Rectal smooth muscle tissue (tissue), 1 donor: ENCODE results near the gene RNF41.
"Not testable (repeated sequence)": the region's sequence is repeated elsewhere in the genome, so short reads cannot be mapped to it uniquely, and the experiment has no call there.

Experiments used
- H3K27ac ChIP-seq: one replicate; pipeline ENCODE4 v1.7.0; 2013; ENCODE audit warnings: low read depth, low read length, inconsistent platforms
- H3K27me3 ChIP-seq: one replicate; pipeline ENCODE4 v1.7.0; 2013; ENCODE audit warnings: low read length; ENCODE audit not compliant: control insufficient read depth, insufficient read depth
- H3K36me3 ChIP-seq: one replicate; pipeline ENCODE4 v1.7.0; 2013; ENCODE audit warnings: low read length; ENCODE audit not compliant: control insufficient read depth, insufficient read depth
- H3K4me1 ChIP-seq: one replicate; pipeline ENCODE4 v1.7.0; 2013; ENCODE audit warnings: low read length; ENCODE audit not compliant: control insufficient read depth, insufficient read depth
- H3K4me3 ChIP-seq: one replicate; pipeline ENCODE4 v1.7.0; 2013; ENCODE audit warnings: low read length
- H3K9ac ChIP-seq: one replicate; pipeline ENCODE4 v1.7.0; 2013; ENCODE audit warnings: low read length

Gene RNF41

GRCh38 chr12:56198836-56199235, 22.9 kb downstream of the RNF41 start:
- Histone ChIP-seq H3K27me3 (no peaks in the 10 kb centered on the region), H3K4me1 (no peaks in the 10 kb centered on the region), H3K9ac (no peak overlapping the region)

GRCh38 chr12:56197921-56198635, 23.6 kb downstream of the RNF41 start:
- Histone ChIP-seq H3K27me3 (no peaks in the 10 kb centered on the region), H3K9ac (no peak overlapping the region), H3K4me1 (no peaks in the 10 kb centered on the region), H3K27ac (no peak overlapping the region), H3K36me3 (no peaks in the 10 kb centered on the region), H3K4me3 (no peak overlapping the region)

More at GRCh38 chr12:56198836-56199235, 22.9 kb downstream of the RNF41 start:
- Histone ChIP-seq H3K36me3 (no peaks in the 10 kb centered on the region), H3K4me3 (no peak overlapping the region), H3K27ac (no peak overlapping the region)

- H3K27ac ChIP-seq, H3K4me1 ChIP-seq, H3K36me3 ChIP-seq, H3K27me3 ChIP-seq, H3K9ac ChIP-seq, H3K4me3 ChIP-seq: not testable (repeated sequence)
Measured at GRCh38 chr12:56196818-56197550, 24.7 kb downstream of the RNF41 start.

DNA sequence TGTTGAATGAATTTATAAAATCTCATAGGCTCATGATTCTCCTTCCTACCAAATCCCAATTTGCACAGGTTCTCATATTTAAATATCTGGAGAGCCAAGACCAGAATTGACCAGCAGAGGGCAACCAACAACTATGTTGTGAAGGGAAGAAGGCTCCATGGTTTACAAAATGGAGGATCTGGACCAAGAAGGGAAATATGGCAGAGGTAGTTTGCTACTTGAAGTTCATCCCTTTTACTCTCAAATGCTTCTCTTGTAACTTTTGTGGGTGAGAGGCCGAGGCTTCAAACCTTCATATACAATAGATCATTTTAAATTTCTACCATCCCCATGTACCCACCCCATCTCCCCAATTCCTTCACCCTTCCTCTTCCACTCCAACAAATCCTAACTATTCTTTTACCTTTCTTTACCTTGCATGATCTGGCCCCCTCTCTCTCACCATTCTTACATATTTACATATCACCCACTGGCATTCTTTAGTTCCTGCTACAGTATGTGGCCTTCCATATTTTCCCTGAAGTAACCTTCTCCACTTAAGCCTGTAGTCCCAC, 28.6 kb downstream of the RNF41 start:
- H3K27ac ChIP-seq = no peak overlapping the region
- no peak overlapping the region for H3K4me3 ChIP-seq

DNA sequence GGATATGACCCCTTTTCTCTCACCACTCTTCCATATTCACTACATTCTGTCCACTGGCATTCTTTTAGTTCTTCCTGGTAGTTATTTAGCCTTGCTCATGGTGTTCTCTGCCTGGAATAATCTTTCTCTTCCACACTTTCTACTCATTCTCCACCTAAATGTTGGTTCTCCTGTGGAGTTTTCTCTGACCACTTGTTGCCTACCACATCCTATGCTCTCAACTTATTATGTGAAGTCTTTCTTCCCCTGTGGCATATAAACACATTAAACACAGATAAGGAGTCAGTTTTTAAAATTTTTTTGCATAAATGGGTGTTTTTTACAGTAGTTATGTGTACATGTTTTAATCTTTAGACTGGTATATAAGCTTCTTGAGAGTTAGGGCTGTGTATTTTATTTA, 29.1 kb downstream of the RNF41 start:
- Histone ChIP-seq H3K9ac (no peak overlapping the region), H3K27me3 (no peaks in the 10 kb centered on the region), H3K4me3 (no peak overlapping the region), H3K4me1 (peaks cover 8% of the 10 kb centered on the region), H3K36me3 (no peaks in the 10 kb centered on the region), H3K27ac (no peak overlapping the region)

More for the DNA sequence above, 28.6 kb downstream of the RNF41 start:
- Histone ChIP-seq H3K36me3 (no peaks in the 10 kb centered on the region), H3K4me1 (peaks cover 7% of the 10 kb centered on the region), H3K27me3 (no peaks in the 10 kb centered on the region), H3K9ac (no peak overlapping the region)

DNA sequence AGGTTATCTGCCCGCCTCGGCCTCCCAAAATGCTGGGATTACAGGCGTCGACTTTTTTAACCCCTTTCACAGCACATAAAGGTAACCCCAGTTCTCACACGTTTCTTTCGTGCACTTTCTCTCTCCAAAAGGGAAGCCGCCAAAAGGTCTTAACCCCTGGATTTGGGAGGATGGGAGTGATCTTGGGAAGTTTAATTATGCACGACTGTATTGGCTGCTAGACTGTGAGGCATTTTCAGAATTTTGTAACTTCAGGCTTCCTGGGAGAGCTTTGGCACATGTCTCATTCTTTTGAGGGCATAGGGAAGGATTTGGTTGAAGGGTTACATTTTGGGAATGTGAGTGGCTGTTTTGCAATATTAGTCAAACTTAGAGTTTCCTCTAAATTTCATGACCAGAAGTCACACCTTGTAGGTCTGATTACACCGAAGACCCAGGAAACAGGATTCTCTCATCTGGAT, 31.0 kb downstream of the RNF41 start:
- Histone ChIP-seq H3K4me3 (peak overlapping the region; percentile 79), H3K9ac (no peak overlapping the region), H3K27ac (no peak overlapping the region)

GRCh38 chr12:56189918-56190694, 31.6 kb downstream of the RNF41 start:
- H3K27ac ChIP-seq = peak overlapping the region; percentile 84
- peaks cover 3% of the 10 kb centered on the region for H3K36me3 ChIP-seq
- H3K4me1 ChIP-seq = peaks cover 8% of the 10 kb centered on the region
- no peaks in the 10 kb centered on the region for H3K27me3 ChIP-seq
- peak overlapping the region; percentile 66 for H3K9ac ChIP-seq
- peak overlapping the region; percentile 79 for H3K4me3 ChIP-seq

More for the DNA sequence above, 31.0 kb downstream of the RNF41 start:
- Histone ChIP-seq H3K27me3 (no peaks in the 10 kb centered on the region), H3K4me1 (peaks cover 8% of the 10 kb centered on the region), H3K36me3 (peaks cover 3% of the 10 kb centered on the region)

- peak within 1 kb of the TSS; percentile 75 for H3K9ac ChIP-seq
- peaks cover 8% of the 10 kb centered on the region for H3K4me1 ChIP-seq
- peak within 1 kb of the TSS; percentile 85 for H3K27ac ChIP-seq
- peak within 1 kb of the TSS; percentile 85 for H3K4me3 ChIP-seq
- no peaks in the 10 kb centered on the region for H3K27me3 ChIP-seq
- peaks cover 7% of the 10 kb centered on the region for H3K36me3 ChIP-seq
Measured at GRCh38 chr12:56189099-56189917, 32.4 kb downstream of the RNF41 start, which contains the start of gene SMARCC2. Gene SMARCC2, minus strand, starts transcription at chr12:56189483. Its CDS starts 22 bp downstream, at chr12:56189461.

DNA sequence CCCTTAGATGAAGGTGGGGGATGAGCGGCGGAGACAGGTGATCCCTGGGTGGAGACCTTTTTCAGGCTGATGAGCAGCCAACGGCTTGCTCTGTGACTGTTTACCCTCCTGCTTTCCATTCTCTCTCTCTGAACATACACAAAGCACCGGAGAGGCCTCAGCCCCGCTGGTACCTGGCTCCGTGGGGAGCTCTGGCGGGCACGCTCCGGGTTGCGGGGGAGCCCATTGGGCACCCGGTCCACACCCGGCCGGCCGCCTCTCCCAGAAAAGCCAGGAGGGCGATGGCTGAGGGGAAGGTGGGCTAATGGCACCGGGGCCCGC, 33.0 kb downstream of the RNF41 start:
- Histone ChIP-seq H3K27ac (peak overlapping the region; percentile 85), H3K36me3 (peaks cover 13% of the 10 kb centered on the region)

DNA sequence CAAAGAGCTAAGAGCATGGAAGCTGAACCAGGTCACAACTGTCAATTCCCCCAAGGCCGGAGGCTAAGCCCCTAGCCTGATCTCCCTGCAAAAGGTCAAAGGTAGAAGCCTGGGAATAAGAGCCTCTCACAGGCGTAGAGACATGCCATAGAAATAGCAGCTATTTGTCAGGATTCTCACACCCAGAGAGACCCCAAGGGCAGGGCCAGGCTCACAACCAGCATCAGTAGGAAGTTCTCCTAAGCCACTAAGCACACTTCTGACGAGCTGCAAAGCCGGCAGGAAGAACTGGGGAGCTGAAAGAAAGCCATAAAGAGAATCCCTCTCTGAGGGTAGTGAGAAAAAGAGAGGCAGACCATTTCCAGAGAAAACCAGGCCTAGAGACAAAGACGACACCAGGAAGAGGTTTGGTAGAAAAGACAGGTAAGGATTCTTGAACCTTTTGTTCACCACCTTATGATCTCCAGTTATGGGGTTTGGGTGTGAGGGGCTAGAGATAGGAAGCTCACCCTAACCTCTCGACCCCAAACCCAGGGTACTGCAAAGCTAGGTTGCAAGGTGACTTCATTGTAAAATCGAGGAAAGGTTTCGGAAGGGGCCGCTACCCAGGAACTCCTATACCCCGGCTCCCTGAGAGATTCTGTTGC, 33.5 kb downstream of the RNF41 start:
- Histone ChIP-seq H3K27ac (peak overlapping the region; percentile 85), H3K36me3 (peaks cover 16% of the 10 kb centered on the region), H3K9ac (peak overlapping the region; percentile 75), H3K4me3 (peak overlapping the region; percentile 85), H3K4me1 (peaks cover 8% of the 10 kb centered on the region), H3K27me3 (no peaks in the 10 kb centered on the region)

More for the DNA sequence above, 33.0 kb downstream of the RNF41 start:
- Histone ChIP-seq H3K27me3 (no peaks in the 10 kb centered on the region), H3K4me1 (peaks cover 8% of the 10 kb centered on the region), H3K9ac (peak overlapping the region; percentile 75), H3K4me3 (peak overlapping the region; percentile 85)

DNA sequence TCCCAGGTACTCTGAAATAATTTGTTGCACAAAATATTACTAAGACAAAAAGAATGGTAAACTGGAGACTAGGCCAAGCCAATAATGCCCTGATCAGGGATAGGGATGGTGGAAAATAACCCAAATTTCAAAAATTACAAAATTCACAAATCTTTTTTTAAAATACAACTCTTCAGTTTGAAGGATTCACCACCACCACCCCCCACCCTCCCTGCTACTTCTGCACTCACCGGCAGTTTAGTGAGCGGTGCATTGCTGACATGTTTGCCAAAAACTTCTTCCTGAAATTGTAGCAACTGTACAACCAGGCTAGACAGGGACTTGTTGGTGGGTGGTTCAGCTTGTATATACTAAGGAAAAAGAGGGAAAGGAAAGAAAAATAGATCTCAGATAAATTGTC, 34.8 kb downstream of the RNF41 start:
- H3K27ac ChIP-seq = no peak overlapping the region
- H3K9ac ChIP-seq = no peak overlapping the region
- peaks cover 8% of the 10 kb centered on the region for H3K4me1 ChIP-seq
- H3K27me3 ChIP-seq = no peaks in the 10 kb centered on the region
- H3K4me3 ChIP-seq = no peak overlapping the region
- peaks cover 16% of the 10 kb centered on the region for H3K36me3 ChIP-seq
